ENCODE measurements around the gene MMP24.
"Not testable (repeated sequence)": the region's sequence is repeated elsewhere in the genome, so short reads cannot be mapped to it uniquely, and the experiment has no call there.

MMP24 gene

DNA sequence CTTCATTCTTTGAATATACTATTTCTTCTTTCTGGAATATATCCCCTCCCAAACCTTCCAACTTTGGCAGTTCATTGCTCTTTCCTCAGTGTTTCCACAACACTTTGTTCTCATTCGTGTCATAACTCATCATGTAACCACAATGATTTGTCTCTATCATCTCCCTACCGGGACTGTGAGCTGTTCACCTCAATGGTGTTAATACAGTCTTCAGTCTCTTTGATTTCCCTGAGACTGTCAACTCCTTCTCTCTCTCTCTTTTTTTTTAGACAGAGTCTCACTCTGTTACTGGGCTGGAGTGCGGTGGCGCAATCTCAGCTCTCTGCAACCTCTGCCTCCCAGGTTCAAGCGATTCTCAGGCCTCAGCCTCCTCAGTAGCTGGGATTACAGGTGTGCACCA is 2.5 kb upstream of the MMP24 start:
- no peak for DNase-seq

DNA sequence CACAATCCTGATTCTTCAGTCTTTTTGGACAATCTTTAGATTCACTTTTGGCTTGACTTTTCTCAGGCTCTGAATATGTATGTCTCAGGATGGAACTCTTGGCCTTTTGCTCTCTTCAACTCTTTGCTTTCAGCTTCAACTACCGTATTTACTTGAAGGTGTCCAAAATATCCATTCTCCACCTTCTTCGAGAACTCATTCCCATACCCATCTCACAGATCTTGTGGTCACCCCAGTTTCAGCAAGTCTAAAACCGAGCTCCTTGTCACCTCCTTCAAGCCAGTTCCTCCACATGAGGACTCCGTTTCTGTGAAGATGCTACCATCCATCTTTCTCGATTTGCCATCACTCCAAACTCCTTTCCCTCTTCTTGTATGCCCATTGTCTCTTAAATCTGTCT is 2.0 kb upstream of the MMP24 start:
- DNase-seq, result no peak

DNA sequence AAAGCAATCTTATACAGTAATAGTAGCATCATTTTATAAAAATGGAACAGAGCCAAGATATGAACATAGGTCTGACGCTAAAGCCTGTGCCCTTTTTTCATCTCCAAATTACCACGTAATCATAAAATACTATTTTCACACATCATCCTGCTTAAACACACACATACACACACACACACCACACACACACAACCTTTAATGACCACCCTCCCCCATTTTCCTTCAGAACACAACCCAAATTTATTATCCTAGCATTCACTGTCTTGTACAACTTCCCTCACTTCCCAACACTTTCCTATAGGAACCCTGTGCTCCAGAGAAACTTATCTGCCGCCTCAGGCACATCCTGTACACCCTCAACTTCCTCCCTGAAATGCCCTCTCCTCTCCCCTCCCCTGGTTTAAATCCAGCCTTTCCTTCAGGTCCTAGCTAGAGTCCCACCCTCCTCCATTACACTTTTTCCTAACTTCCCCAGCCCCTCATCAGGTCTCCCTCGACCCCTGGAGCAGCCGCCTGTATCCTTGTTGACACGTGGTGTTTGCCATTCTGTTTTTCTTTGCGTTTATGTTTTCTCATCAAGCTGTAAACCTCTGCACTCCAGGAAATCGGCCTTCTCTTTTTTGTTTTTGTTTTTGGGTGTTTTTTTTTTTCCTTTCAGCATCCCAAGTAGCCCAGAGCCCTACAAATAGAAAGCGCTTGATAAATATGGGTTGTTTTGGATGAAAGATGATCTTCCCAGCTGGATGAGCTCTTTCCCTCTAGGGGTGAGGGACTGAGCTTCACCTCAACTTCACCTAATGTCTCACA is 968 bp upstream of the MMP24 start:
- no peak for DNase-seq

DNA sequence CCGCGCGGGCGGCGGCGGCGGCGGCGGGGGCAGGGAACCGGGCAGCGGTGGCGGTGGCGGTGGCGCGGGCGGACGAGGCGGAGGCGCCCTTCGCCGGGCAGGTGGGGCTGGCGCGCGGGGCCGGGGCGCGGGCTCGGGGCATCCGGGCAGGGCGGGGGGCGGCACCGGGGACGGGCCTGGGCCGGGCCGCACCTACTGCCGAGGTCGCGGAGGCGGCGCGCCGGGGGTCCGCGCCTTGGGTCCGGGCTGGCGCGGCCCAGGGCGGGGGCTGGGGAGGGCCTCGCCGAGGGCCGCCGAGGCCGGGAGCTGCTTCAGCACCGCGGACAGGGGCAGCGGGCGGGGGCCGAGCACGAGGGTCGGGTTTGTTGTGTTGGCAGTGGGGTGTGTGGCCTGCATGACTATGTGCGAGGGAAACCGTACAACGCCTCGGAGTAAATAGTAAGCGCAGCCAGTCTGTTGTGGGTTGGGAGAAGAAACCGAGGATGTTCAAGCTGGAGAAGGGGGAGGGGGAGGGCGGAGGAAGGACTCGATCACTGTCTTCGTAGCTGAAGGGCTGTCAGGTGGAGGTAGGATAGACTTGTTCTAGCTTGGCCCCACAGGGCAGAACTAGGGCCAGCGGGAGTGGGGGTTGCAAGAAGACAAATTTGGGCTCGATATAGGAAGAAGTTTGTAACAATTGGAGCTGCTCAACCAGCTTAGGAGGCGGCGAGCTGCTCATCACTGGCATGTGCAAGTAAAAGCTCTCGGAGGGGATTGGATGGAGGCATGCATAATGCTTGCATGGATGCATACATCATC is 593 bp downstream of the MMP24 start:
- DNase-seq, result peak; percentile 2 to 39

DNA sequence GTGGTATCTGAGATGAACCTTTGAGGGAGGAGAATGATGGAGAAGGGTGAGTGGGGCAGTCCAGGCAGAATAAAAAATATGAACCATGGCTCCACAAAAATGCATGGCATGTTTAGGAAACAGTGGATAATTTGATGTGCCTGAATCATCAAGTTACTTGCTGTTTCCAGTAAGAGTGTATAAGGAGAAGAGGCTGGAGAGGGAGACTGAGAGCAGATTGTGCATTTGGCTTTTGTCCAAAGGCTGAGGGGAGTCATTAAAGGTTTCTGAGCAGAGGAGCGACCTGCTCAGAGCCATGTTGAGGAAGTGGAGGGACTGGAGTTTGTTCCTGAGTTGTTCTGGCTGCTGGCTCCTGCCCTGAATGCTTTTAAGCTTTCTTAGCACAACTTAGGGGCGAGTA is 6.1 kb downstream of the MMP24 start:
- no peak for DNase-seq

DNA sequence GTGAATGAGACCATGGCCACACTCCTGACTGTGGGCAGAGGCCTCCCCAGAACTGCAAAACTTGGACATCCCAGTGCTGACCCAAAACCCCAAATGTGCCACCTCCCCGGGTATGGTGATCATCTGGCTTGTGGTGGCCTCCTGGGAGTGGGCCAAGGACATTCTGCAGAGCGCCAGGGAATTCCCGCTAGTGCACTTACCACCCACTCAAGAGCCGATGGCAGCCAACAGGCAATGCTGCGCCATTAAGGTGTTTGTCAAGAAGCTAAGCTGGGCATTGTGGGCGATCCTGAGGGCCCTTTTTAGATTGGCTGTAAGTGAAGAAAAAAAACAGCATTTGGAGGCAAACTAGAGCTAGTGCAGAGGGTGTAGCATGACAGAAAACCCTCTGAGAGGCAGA is 9.4 kb downstream of the MMP24 start:
- DNase-seq, result no peak

DNA sequence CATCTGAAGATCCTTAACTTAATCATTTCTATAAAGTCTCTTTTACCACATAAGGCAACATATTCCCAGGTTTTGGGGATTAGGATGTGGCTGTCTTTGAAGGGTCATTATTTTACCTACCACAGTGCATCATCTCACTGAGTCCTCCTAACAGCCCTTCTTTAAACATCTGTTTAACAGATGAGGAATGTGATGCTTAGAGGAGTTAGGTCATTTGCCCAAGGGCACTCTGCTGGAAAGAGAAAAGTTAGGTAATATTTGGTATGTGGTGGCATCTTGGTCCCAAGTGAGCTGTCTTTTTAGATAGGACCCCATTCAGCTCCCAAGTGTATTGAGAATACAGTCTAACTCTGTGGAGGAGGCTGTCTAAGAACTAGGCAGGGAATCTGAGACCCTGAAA is 11.0 kb downstream of the MMP24 start:
- no peak for DNase-seq

DNA sequence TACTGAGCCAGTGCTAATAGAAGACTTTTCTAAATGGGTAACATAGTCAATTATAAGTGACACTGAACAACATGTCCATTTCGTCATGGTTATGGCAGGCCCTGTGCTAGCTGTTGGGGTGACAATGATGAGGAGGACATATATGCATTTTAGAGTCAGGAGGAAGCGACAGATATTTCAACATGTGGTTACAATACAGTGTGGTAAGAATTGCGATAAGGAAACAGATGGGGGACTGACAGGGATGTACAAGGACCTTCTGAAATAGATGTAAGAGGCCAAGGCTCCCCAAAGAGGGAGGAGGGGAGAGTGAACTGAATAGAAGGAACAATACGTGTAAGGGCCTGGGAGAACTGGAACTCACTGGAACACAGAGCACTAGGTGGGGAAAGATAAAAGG is 11.7 kb downstream of the MMP24 start:
- DNase-seq, result no peak

DNA sequence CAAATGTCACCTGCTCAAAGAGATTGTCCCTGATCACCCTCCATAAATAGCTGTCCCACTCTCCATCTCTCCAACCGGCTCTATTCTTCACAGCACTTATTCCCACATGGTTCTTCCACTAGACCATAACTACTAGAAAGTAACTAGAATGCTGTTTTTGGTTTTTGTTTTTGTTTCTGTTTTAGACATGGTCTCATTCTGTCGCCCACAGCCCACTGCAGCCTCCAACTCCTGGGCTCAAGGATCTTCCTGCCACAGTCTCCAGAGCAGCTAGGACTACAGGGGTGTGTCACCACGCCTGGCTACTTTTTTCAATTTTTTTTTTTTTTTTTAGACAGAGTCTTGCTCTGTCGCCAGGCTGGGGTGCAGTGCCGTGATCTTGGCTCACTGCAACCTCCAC is 12.2 kb downstream of the MMP24 start:
- DNase-seq, result no peak

DNA sequence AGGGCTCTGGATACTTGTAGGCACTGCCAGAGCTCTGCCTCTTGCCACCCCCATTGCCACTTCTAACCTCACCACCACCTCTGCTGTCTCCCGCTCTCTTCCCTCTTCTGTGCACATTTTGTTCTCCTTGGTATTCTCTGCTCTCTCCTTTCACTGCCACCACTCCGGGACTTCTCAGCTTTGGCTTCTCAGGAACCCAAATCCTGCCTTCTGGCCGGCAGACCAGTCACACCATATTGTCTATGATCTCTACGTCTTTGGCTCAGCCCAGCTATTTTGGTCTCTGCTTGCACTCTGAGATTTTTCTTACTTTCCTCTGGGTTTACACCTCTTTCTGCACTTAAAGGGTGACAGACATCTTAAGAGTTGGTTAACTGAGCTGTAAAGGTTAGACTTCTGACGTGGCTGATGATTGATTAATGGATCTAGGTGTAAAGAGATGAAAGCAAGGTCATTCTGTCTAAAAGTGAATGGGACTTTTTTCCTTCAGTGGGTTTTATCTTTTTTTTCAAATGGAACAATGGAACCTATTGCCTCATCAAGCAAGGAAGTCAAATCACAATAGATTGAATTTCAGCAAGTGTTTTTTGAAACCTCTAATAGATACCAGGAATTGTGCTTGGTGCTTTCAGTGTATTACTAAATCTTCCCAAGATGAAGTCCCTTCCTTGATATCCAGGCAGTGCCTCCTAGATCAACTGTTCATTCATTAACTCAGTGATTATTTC is 13.8 kb downstream of the MMP24 start:
- no peak for DNase-seq

DNA sequence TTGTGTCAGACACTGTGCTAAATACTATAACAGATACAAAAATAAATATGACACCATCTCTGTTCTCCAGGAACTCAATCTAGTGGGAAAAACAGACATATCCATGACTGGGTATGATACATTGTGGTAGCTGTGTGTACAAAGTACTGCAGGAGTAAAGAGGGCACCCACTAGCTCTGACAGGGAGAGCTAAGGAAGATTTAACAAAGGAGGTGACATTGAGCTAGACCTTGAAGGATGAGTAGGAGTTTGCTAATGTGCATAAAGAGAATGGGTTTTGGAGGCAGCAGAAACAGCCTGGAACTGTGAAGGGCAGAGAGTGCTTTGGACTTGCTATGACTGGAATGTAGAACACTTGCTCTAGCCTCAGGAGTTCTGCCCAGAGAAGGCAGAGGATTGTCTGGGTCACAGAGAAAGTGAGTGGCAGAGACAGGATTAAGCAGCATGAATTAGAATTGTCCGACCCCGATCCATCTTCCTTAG is 14.4 kb downstream of the MMP24 start:
- DNase-seq, result no peak

DNA sequence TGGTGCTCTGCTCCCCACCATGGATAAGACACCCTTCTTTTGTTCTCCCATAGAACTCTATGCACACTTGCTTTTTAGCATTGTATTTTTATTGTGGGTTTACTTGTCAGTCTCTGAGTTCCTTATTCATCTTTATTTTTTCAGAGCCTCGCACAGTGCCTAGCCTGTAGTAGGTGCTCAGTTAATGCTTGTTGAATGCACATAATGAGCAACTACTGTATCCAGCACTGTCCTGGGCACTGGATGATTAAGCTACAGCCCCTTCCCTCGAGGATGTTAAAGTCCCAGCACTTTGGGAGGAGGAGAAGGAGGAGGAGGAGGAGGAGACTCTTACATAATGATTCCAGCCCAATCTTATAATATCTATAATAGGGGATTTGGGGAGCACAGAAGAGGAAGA is 16.8 kb downstream of the MMP24 start:
- no peak for DNase-seq

DNA sequence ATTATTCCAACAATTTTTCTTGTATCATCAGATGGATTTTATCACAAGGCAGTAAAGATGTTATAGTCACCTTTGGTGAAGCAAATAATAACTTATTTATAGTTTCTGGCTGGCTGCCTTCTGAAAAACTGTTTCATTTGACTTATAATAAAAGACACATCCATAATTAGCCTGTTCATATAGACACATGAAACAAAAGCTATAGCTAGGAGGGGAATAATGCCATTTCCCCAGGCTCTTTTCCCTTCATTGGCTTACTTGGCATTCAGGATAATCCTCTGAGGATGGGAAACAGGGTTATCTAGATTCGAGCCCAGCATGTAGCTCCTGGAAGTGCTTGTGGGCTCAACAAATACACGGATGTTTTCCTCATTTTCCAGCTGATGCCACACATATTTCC is 17.5 kb downstream of the MMP24 start:
- DNase-seq, result no peak

DNA sequence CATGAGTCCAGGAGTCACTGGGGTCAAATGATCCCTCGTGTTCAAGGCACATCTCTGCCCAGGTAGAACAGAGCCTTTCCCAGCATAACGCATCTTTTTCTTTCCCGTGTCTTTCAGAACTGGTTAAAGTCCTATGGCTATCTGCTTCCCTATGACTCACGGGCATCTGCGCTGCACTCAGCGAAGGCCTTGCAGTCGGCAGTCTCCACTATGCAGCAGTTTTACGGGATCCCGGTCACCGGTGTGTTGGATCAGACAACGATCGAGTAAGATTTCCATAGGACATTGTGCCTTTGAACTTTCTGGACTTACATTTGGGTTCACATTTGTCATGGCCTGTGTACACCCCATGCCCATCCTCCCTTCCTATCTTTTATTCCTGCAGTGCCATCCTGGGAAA is 20.2 kb downstream of the MMP24 start:
- no peak for DNase-seq

DNA sequence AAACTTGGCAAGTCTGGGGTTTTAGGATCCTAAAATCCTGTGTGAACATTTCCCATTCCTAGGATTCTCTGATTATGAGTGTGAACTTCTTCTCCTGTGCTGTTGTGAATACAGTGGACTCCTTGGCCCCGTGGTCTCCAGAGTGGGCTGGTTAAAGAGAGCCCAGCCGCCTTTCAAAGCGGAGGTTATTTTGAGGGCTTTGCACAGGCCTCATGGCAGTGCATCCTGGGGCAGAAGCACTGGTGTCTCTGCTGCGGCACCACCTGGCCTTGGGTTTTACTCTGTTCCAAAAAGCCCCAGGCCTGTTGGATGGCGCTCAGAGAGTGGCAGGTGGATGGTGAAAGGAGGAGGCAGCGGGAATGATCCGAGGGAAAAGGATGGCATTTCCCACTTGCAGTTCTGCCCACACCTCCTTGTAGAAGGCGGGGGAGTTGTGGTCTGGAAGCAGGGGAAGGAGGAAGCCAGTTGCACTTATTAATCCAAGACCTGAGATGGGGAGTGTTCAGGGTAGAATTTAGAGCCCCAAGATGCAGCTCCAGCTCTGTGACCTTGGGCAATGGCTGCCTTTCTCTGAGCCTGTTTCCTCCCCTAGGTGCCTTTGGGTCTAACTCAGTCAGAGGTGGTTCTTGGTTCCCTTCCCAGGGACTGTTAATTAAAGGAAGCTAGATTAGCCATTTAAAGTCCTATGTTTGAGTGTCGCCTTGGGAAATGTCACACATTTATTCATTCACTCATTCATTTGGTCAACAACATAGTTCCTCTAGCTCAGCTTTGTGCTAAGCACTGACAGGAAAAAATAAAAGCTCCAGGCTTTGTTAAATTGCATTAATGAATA is 22.4 kb downstream of the MMP24 start:
- DNase-seq, result no peak

DNA sequence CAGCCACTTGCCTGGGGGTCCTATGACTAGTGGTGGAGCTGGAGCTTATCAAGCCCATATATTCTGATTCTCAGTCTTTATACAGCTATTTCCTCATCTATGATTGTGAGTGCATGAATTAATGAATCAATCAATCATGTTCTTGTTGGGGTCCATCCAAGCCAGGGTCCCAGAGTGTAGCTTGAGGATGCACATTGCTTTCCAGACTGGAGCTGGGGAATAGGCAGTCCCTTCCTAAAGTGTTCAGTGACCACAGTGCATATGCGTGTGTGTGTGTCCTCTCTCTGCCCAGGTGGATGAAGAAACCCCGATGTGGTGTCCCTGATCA is 25.1 kb downstream of the MMP24 start:
- no peak for DNase-seq

DNA sequence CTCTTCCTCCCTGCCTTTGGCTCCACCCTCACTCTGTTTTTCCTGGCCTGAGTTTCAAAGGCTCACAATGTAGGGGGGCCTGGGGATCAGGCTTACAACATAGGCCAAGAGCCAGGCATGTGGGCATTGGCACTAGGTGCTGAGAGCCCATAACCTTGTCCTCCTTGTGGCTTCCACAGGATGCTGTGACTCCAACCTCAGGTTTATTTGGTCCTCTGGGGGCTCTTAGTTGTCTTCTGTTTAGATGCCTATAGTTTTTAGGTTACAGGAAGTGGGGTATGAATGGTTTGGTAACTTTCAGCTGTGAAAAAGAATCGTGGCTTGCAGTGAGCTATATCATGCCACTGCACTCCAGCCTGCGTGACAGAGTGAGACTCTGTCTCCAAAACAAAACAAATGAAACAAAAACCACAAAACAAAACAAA is 25.6 kb downstream of the MMP24 start:
- DNase-seq, result no peak

DNA sequence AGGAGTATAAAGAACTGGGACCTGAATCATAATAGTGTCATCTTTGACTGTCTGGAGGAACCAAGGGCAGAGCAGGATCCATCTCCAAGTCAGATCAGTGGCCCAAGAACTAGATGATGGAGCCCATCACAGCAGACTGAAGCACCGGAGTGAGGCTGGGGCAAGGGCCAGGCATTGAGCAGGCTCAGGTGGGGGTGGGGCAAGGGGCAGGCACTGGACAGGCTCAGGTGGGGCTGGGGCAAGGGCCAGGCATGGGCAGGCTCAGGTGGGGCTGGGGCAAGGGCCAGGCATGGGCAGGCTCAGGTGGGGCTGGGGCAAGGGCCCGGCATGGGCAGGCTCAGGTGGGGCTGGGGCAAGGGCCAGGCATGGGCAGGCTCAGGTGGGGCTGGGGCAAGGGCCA is 26.1 kb downstream of the MMP24 start:
- not testable (repeated sequence) for DNase-seq

DNA sequence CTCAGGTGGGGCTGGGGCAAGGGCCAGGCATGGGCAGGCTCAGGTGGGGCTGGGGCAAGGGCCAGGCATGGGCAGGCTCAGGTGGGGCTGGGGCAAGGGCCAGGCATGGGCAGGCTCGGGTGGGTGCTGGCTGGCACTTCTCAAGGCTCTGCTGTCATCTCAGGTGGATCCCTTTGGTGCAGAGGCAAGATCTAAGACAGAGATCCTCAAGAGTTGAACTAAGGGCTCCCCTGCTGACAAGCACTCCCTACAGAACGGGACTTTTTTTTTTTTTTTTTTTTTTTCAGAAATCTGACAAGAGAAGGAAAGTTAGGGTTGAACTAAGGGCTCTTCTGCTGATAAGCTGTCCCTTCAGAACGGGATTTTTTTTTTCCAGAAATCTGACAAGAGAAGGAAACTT is 26.5 kb downstream of the MMP24 start:
- DNase-seq, result no peak

DNA sequence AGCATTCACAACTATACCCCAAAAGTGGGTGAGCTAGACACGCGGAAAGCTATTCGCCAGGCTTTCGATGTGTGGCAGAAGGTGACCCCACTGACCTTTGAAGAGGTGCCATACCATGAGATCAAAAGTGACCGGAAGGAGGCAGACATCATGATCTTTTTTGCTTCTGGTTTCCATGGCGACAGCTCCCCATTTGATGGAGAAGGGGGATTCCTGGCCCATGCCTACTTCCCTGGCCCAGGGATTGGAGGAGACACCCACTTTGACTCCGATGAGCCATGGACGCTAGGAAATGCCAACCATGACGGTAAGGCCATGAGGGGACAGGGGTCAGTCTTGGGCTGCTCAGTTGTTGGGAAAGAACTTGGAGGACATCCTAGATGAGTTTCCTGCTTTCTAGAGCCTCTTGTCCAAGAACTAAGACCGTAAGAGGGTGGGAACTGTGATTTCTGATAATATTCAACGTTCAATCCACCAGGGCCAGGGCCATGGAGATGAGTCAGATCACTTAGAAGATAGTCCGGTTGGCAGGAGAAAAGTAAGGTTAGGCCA is 28.0 kb downstream of the MMP24 start:
- DNase-seq, result no peak

DNA sequence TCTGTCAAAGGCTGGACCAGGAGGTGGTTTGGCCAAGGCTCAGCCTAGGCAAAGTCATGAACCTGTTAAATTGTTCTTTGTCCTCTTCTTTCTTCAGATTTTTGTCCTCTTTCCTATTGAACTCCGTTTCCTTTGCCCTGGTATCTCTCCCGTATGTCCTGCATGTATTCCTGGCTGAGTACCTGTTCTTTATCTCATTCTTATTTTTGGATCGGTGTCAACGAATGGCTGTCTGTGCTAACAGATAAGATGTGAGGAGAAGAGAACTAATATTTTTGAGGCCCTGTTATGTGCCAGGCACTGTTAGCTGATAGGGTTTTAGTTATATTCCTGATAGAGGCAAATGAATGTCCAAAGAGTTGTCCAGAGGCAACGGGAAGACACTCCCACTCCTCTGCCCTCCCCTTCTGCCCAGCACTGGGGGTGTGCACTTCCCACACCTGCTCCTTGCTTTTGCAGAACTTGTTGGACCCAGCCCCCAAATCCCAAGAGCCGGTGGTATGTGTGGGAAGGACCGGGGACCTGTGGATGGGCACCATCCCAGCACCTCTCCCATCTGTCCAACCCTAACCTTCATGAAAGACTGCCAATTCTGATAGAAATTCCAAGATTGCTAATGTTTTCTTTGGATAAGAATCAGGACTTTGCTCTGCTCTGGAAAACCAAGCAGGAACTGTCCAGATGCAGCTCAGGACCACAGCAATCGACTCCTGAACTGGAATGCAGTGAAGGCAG is 30.9 kb downstream of the MMP24 start:
- DNase-seq, result no peak

DNA sequence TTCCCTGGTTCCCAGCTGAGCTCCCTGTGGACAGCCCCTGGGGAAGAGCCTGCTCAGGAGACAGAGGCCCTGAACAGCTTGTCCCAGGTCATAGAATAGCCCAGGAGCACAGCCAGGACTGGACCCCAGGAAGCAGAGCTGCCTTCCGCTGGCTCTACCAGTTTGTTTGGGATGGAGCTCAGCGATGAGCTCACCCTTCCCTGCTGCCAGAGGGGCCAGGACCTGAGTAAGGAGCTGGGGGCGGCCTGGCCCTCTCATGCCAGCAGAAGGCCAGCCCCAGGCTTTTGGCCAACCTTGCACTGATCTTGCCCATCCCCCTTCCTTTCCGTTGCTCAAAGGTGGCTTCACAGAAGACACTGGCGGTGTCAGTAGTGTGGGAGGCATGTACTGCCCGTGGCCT is 33.9 kb downstream of the MMP24 start:
- no peak for DNase-seq
